ENCODE measurements around the gene POU2F1.
A peak's percentile ranks its signal among the peaks of the same experiment; 100 is the strongest.

POU2F1 gene

GRCh38 chr1:167429612-167430011 is 208.9 kb downstream of the POU2F1 start:
- no peak for DNase-seq

- no peak for DNase-seq
Measured at GRCh38 chr1:167430134-167430848, 209.6 kb downstream of the POU2F1 start.

- no peak for DNase-seq
Measured at GRCh38 chr1:167430849-167431242, 210.2 kb downstream of the POU2F1 start.

GRCh38 chr1:167431261-167431908 is 210.7 kb downstream of the POU2F1 start:
- DNase-seq: no peak

GRCh38 chr1:167431909-167432650 is 211.4 kb downstream of the POU2F1 start:
- DNase-seq: no peak

- no peak for DNase-seq
Measured at GRCh38 chr1:167432780-167433179, 212.1 kb downstream of the POU2F1 start.

- no peak for DNase-seq
Measured at GRCh38 chr1:167433884-167434283, 213.2 kb downstream of the POU2F1 start.

GRCh38 chr1:167434306-167434705 is 213.6 kb downstream of the POU2F1 start:
- DNase-seq: no peak

- no peak for DNase-seq
Measured at GRCh38 chr1:167435484-167435883, 214.8 kb downstream of the POU2F1 start.

- no peak for DNase-seq
Measured at GRCh38 chr1:167438171-167439138, 217.8 kb downstream of the POU2F1 start.

GRCh38 chr1:167439301-167439988 is 218.8 kb downstream of the POU2F1 start:
- peak; percentile 43 to 45 for DNase-seq

- no peak for DNase-seq
Measured at GRCh38 chr1:167440345-167440744, 219.7 kb downstream of the POU2F1 start.

GRCh38 chr1:167440776-167441175 is 220.1 kb downstream of the POU2F1 start:
- DNase-seq: no peak

- DNase-seq: no peak
Measured at GRCh38 chr1:167441222-167441621, 220.5 kb downstream of the POU2F1 start.

GRCh38 chr1:167442142-167442848 is 221.6 kb downstream of the POU2F1 start:
- peak; percentile 87 for DNase-seq

GRCh38 chr1:167442854-167443565 is 222.3 kb downstream of the POU2F1 start:
- DNase-seq: no peak

- no peak for DNase-seq
Measured at GRCh38 chr1:167443757-167444156, 223.1 kb downstream of the POU2F1 start.

GRCh38 chr1:167446966-167447365 is 226.3 kb downstream of the POU2F1 start:
- DNase-seq: no peak

GRCh38 chr1:167447521-167448136 is 226.9 kb downstream of the POU2F1 start:
- DNase-seq: peak; percentile 41 to 70

- no peak for DNase-seq
Measured at GRCh38 chr1:167450843-167451242, 230.2 kb downstream of the POU2F1 start.
